IPS DF 6.9 (cell line): ENCODE data around the gene SRMS.

ENCODE experiments used
- DNase-seq: peaks from one replicate; pipeline ENCODE4 v3.0.0-alpha.2; 2013; ENCODE audit warnings: low read depth, low spot score
- H3K27ac ChIP-seq: one replicate; pipeline ENCODE4 v1.5.1; 2013; ENCODE audit warnings: low read length, control low read depth
- H3K27me3 ChIP-seq: 2 replicates; pipeline ENCODE4 v1.6.1; 2013; ENCODE audit warnings: mild to moderate bottlenecking, low read length; ENCODE audit not compliant: control insufficient read depth, insufficient read depth
- H3K36me3 ChIP-seq: 2 replicates; pipeline ENCODE4 v1.6.1; 2013; ENCODE audit warnings: low read length; ENCODE audit not compliant: control insufficient read depth, insufficient read depth
- H3K4me1 ChIP-seq: 2 replicates; pipeline ENCODE4 v1.6.1; 2013; ENCODE audit warnings: low read length; ENCODE audit not compliant: control insufficient read depth, insufficient read depth
- H3K4me3 ChIP-seq: 2 replicates; pipeline ENCODE4 v1.5.1; 2013; ENCODE audit warnings: mild to moderate bottlenecking, low read length
- H3K9me3 ChIP-seq: 2 replicates; pipeline ENCODE4 v1.6.1; 2013; ENCODE audit warnings: low read length, inconsistent platforms; ENCODE audit not compliant: control insufficient read depth, insufficient read depth
- WGBS: extraction: QIAGEN DNeasy Blood & Tissue Kit; methylation state at CpG from one replicate; pipeline ENCODE4 v1.1.7; 2013; ENCODE audit warnings: mixed read lengths, missing lambda C conversion rate; ENCODE audit not compliant: insufficient read length, insufficient coverage; 5-methylcytosine and 5-hydroxymethylcytosine counted together

SRMS gene

DNA sequence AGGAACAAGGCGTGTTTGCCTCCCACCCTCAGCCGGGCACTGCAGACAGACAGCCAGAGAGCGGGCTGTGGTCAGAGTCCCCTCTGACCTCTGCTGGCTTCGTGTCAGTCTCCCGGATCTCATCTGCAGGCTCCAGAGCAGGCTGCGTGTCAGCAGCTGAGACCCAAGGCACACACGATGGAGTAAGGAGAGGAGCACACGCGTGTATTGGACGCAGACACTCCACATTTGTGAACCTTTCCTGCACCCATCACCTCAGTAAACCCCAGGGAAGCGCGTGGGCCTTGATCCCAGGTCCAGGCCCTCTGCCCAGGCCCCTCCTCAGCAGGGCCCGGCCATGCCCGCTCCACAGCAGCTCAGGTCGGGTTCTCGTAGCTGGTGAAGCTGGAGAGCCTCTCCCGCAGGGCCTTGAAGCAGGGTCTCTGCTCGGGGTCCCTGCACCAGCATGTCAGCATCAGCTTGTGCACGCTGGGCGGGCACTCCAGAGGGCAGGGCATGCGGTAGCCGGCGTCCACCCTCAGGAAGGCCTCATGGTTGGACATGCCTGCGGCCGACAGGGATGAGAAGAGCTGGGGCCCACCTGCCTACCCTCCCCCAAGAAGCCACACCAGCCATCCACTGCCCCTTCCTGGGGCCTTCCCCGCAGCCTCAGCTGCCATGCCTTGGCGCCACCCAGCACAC lies 18.2 kb downstream of the SRMS start:
- Histone ChIP-seq H3K36me3 (no peaks in the 10 kb centered on the region), H3K4me1 (no peaks in the 10 kb centered on the region), H3K27me3 (no peaks in the 10 kb centered on the region), H3K27ac (no peak overlapping the region), H3K4me3 (no peak overlapping the region), H3K9me3 (no peaks in the 10 kb centered on the region)
- no peak for DNase-seq
- no CpG with 5 or more reads among the region's 27 CpGs for WGBS

DNA sequence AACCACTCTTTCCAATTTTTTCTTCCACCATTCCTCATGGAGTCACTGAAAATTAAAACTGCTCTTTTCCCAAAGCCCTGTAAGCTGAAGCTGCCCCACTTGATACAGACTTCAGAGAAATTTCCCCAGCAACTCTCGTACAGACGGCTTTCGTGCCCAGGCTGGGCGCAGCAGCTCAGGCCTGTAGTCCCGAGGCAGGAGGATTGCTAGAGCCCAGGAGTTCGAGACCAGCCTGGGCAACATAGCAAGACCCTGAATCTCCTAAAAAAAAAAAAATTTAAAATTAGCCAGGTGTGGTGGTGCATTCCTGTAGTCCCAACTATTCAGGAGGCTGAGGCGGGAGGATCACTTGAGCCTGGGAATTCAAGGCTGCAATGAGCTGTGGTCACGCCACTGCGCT lies 20.4 kb downstream of the SRMS start:
- Histone ChIP-seq H3K9me3 (no peaks in the 10 kb centered on the region), H3K36me3 (peaks cover 10% of the 10 kb centered on the region; the same call in 1 of the 2 replicates), H3K27me3 (no peaks in the 10 kb centered on the region), H3K4me1 (no peaks in the 10 kb centered on the region), H3K27ac (no peak overlapping the region), H3K4me3 (no peak overlapping the region)
- DNase-seq = no peak
- WGBS = no CpG with 5 or more reads among the region's 9 CpGs

DNA sequence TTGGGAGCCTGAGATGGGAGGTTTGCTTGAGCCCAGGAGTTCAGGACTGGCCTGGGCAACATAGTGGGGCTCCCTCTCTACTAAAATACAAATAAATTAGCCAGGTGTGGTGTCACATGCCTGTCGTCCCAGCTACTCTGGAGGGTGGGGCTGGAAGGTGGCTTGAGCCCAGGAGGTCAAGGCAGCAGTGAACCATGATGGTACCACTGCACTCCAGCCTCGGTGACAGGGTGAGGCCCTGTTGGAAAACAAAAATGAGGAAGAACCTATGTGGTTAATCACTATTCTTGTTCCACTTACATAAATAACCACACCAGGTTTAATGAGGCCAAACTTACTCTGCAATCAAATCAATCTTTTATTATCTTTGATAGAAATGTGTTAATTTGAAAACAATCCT lies 21.6 kb downstream of the SRMS start:
- no CpG with 5 or more reads among the region's 2 CpGs for WGBS
- H3K36me3 ChIP-seq = peaks cover 13% of the 10 kb centered on the region; the same call in 1 of the 2 replicates
- no peak for DNase-seq
- H3K4me1 ChIP-seq = no peaks in the 10 kb centered on the region
- H3K9me3 ChIP-seq = no peaks in the 10 kb centered on the region
- no peak overlapping the region for H3K27ac ChIP-seq
- no peak overlapping the region for H3K4me3 ChIP-seq
- no peaks in the 10 kb centered on the region for H3K27me3 ChIP-seq

DNA sequence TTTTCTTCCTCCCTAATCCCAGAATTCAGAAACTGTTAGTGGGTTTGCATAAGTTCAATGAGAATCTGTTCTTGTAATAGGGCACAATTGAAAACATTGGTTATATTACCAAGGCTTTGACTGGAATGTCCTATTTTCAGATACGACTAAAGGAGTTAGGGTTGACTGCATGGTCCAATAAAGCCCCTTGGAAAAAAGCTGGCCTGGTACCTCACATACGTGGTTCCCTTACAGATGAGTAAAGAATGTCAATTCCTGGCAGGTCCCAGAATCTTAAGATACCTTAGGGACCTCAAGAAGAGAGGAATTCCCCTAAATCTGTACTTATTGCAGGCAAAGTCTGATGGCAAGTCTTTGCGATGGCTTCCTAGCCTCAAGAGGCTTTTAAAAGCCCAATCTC lies 22.4 kb downstream of the SRMS start:
- Histone ChIP-seq H3K4me3 (no peak overlapping the region), H3K9me3 (no peaks in the 10 kb centered on the region), H3K4me1 (no peaks in the 10 kb centered on the region), H3K27me3 (no peaks in the 10 kb centered on the region), H3K27ac (no peak overlapping the region), H3K36me3 (peaks cover 13% of the 10 kb centered on the region; the same call in 1 of the 2 replicates)
- DNase-seq = no peak
- WGBS = no CpG with 5 or more reads among the region's 3 CpGs

DNA sequence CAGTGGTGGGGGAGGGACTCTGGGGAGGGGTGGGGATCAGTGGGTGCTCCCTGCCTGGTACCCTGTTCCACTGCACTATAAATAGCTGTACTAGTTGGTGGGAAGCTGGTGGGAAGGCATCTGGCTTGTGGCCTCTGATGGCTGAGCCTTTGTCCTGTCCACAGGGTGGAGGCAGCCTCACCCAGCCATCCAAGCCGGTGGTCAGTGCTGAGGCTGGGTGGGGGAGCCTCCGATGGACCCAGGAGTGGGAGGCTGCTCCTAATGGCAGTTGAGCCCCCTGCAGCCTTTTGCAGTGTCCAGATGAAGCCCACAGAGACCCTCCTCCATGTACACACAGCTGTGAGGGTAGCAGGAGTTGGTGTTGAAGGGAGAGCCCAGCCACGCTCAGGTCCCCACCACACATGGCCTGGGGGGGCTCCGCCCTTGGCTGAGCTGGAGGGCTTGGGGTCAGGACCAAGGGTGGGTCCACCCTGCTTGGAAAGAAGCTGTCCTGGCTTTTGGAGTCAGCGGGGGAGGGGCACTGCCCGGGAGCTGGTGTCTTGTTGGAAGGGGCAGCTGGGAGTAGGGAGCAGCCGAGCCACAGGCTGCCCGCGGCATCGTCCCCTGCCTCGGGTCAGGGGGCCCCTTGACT lies 24.5 kb downstream of the SRMS start:
- Histone ChIP-seq H3K4me1 (peaks cover 4% of the 10 kb centered on the region), H3K27me3 (no peaks in the 10 kb centered on the region), H3K36me3 (peaks cover 13% of the 10 kb centered on the region; the same call in 1 of the 2 replicates), H3K4me3 (no peak overlapping the region), H3K27ac (no peak overlapping the region), H3K9me3 (no peaks in the 10 kb centered on the region)
- DNase-seq = no peak
- no CpG with 5 or more reads among the region's 11 CpGs for WGBS

DNA sequence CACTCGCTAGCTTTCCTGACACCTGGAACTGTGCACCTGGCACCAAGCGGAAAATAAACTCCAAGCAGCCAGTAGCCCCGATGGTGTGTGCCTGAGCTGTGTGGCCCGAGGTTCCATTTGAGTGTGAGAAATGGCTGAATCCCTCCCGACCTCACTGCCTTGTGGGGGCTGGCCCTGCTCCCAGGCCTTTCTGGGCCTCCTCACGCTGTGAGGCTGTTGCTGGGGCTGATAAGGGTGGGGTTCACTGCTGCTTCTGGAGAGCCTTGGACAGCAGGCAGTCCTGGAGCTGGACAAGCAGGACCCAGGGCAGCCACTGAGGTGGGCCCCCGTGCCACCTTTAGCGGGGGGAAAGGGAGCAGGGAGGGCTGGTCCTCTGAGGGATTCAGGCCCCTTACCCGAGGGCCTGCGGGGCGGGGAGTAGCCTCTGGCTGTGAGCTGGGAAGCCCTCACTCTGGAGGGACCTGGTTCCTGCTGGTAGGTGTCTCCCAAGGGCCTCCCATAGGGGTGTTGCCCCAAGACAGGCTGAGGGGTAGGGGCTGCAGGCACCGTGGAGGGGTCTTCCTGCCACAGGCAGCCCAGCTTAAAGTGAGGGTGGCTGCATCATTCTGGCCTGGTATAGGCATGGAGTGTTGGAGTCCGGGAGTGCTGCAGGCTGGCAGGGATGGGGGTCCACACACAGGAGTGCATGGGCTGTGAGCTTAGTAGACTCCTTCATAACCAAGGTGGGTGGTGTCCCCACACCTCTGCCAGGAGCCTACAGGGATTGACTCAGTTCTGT lies 25.3 kb downstream of the SRMS start:
- Histone ChIP-seq H3K4me3 (no peak overlapping the region), H3K4me1 (peaks cover 4% of the 10 kb centered on the region), H3K9me3 (no peaks in the 10 kb centered on the region), H3K27me3 (no peaks in the 10 kb centered on the region), H3K27ac (no peak overlapping the region), H3K36me3 (peaks cover 13% of the 10 kb centered on the region; the same call in 1 of the 2 replicates)
- DNase-seq = no peak
- WGBS = no CpG with 5 or more reads among the region's 13 CpGs

DNA sequence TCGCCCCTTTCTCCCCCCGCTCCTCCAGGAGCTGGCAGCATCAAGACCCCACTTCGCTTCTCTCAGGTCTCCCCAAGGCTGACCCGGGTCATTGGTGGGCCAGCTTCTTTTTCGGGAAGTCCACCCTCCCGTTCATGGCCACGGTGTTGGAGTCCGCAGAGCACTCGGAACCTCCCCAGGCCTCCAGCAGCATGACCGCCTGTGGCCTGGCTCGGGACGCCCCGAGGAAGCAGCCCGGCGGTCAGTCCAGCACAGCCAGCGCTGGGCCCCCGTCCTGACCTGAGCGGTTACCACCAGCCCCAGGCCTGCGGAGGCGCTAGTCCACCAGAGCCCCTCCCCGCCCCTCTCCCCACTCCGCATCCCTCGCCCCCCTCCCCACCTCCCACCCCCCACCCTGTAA lies 25.9 kb downstream of the SRMS start:
- no peak for DNase-seq
- H3K9me3 ChIP-seq = no peaks in the 10 kb centered on the region
- peaks cover 4% of the 10 kb centered on the region for H3K4me1 ChIP-seq
- H3K4me3 ChIP-seq = peak overlapping the region; percentile 93
- no CpG with 5 or more reads among the region's 23 CpGs for WGBS
- no peak overlapping the region for H3K27ac ChIP-seq
- H3K27me3 ChIP-seq = no peaks in the 10 kb centered on the region
- peaks cover 13% of the 10 kb centered on the region; the same call in 1 of the 2 replicates for H3K36me3 ChIP-seq

DNA sequence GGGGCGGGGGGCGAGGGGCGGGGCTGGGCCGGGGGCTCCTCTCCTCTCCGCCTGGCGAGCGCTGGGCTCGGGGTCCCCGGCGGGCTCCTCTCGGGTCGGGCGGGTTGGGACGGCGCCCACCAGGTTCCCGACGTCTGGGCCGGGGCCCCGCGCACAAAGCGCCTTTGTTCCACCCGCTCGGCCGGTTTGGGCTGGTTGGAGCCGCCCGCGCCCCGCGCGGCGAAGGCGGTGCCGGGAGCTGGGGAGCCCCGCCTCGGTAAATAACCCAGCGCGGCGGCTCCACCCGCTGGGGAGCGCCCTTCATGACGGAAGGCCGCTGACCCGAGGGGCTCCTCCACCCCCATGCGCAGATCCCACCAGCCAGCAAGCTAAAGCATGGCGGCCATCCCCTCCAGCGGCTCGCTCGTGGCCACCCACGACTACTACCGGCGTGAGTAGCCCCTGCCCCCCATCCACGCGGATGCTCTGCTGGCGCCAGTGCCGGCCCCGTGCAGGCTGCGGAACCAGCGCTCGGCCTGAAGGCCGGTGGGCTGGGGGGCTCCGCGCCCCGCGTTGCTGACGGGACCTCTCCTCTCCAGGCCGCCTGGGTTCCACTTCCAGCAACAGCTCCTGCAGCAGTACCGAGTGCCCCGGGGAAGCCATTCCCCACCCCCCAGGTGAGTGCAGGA lies 26.5 kb downstream of the SRMS start:
- Histone ChIP-seq H3K4me3 (peak overlapping the region; percentile 93), H3K27me3 (no peaks in the 10 kb centered on the region), H3K9me3 (no peaks in the 10 kb centered on the region), H3K4me1 (peaks cover 4% of the 10 kb centered on the region), H3K36me3 (peaks cover 13% of the 10 kb centered on the region; the same call in 1 of the 2 replicates), H3K27ac (no peak overlapping the region)
- no peak for DNase-seq
- WGBS = no CpG with 5 or more reads among the region's 68 CpGs

DNA sequence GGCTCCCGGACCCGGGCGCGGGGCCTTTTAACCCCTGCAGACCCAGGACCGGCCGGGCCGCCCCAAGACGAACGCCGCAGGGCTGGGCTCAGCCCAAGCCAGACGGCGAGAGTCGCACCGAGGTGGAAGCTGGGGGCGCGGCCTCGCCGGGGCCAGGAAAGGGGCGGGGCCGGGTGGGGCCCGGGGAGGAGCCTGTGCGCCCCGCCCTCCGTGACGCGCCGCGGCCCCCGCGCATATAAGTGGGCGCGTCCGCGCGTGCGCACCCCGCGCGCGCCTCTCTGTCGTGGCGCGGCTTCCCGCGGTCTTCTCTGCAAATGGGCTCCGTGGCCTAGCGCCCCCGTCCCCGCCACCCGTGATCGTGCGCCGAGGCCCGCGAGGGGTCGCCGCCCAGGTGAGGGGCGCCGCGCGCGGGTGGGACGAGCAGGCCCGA lies 27.0 kb downstream of the SRMS start, which contains the start of gene PPDPF:
TSS of gene PPDPF (plus strand) at position 262 of the 430 bp plus-strand sequence. CDS start 544 bp downstream, outside the sequence.
- WGBS = no CpG with 5 or more reads among the region's 64 CpGs
- peak within 1 kb of the TSS; percentile 93 for H3K4me3 ChIP-seq
- H3K27ac ChIP-seq = no peak within 1 kb of the TSS
- no peaks in the 10 kb centered on the region for H3K9me3 ChIP-seq
- peaks cover 13% of the 10 kb centered on the region; the same call in 1 of the 2 replicates for H3K36me3 ChIP-seq
- H3K4me1 ChIP-seq = peaks cover 4% of the 10 kb centered on the region
- DNase-seq = no peak
- H3K27me3 ChIP-seq = no peaks in the 10 kb centered on the region
